H7 (cell line): ENCODE measurements around the gene EPO. TPM values are rescaled to one million over a fixed set of nuclear protein-coding genes. Genes with fewer than 3 reads are reported as not detected.

Experiments used
- DNase-seq: peaks from one replicate; pipeline ENCODE4 v3.0.0; 2012
- H3K27me3 ChIP-seq: 2 replicates; pipeline ENCODE4 v1.6.0; 2011; ENCODE audit warnings: mild to moderate bottlenecking, low read length; ENCODE audit not compliant: control insufficient read depth, insufficient read depth
- H3K36me3 ChIP-seq: replicated peaks from 2 replicates; pipeline ENCODE4 v1.5.1; 2011; ENCODE audit warnings: low read length; ENCODE audit not compliant: control insufficient read depth, insufficient read depth
- H3K4me3 ChIP-seq: 2 replicates; pipeline ENCODE4 v1.5.1; 2011; ENCODE audit warnings: low read depth, mild to moderate bottlenecking, control low read depth, low read length, moderate library complexity; ENCODE audit not compliant: insufficient read depth
- total RNA-seq: library from RNA; depleted of rRNA; stranded (reverse); fragments of >200 nt; shearing (Covaris generic); gene quantifications from 2 replicates; pipeline ENCODE4 v1.2.3, GENCODE V29; 2014; rRNA removed

Gene EPO
- total RNA-seq, 1 experiment from 2014 or later, result not detected

- H3K27me3 ChIP-seq, result no peaks in the 10 kb centered on the region
- H3K36me3 ChIP-seq, result no peaks in the 10 kb centered on the region
- H3K4me3 ChIP-seq, result no peak overlapping the region
- DNase-seq, result no peak
Measured at GRCh38 chr7:100765250-100765649, 45.0 kb downstream of the EPO start.

GRCh38 chr7:100768784-100769183 is 48.5 kb downstream of the EPO start:
- no peak overlapping the region for H3K4me3 ChIP-seq
- DNase-seq, result no peak
- no peaks in the 10 kb centered on the region for H3K36me3 ChIP-seq
- H3K27me3 ChIP-seq, result no peaks in the 10 kb centered on the region

Other genes with a start within 250 kb of the EPO start
- gene TSC22D4, start 241.3 kb upstream of the EPO start, total RNA-seq, result 31.5 and 35.8 TPM in 2 replicates
- gene NYAP1, start 236.5 kb upstream of the EPO start, total RNA-seq, result 4.0 and 5.5 TPM in 2 replicates
- 4.9 and 5.6 TPM in 2 replicates for gene AGFG2, start 181.3 kb upstream of the EPO start, total RNA-seq
- gene SAP25, start 146.6 kb upstream of the EPO start, total RNA-seq, result 1.3 and 2.4 TPM in 2 replicates
- gene LRCH4, start 134.3 kb upstream of the EPO start, total RNA-seq, result 24.2 and 25.1 TPM in 2 replicates
- 0.94 and 1.7 TPM in 2 replicates for gene FBXO24, start 134.1 kb upstream of the EPO start, total RNA-seq
- gene PCOLCE, start 118.1 kb upstream of the EPO start, total RNA-seq, result 22.5 and 24.1 TPM in 2 replicates
- 18.6 and 21.8 TPM in 2 replicates for gene MOSPD3, start 107.9 kb upstream of the EPO start, total RNA-seq
- gene TFR2, start 78.9 kb upstream of the EPO start, total RNA-seq, result 2.0 and 4.4 TPM in 2 replicates
- 0.30 and 0.90 TPM in 2 replicates for gene ACTL6B, start 64.0 kb upstream of the EPO start, total RNA-seq
- 108 and 122 TPM in 2 replicates for gene GNB2, start 46.7 kb upstream of the EPO start, total RNA-seq
- 48.2 and 66.4 TPM in 2 replicates for gene GIGYF1, start 26.2 kb upstream of the EPO start, total RNA-seq
- 95.0 and 128 TPM in 2 replicates for gene POP7, start 14.3 kb upstream of the EPO start, total RNA-seq
- gene ZAN, start 13.1 kb downstream of the EPO start, total RNA-seq, result 0.03 TPM in 1 of 2 replicates, not detected in the other
- 141 and 143 TPM in 2 replicates for gene EPHB4, start 107.1 kb downstream of the EPO start, total RNA-seq
- gene SLC12A9, start 132.2 kb downstream of the EPO start, total RNA-seq, result 21.9 and 27.9 TPM in 2 replicates
- 95.7 and 118 TPM in 2 replicates for gene TRIP6, start 146.9 kb downstream of the EPO start, total RNA-seq
- 82.8 and 101 TPM in 2 replicates for gene SRRT, start 154.6 kb downstream of the EPO start, total RNA-seq
- 7.7 and 12.2 TPM in 2 replicates for gene UFSP1, start 169.2 kb downstream of the EPO start, total RNA-seq
- gene ACHE, start 175.4 kb downstream of the EPO start, total RNA-seq, result 17.3 and 19.2 TPM in 2 replicates
- 8.5 and 14.6 TPM in 2 replicates for gene MUC3A, start 229.1 kb downstream of the EPO start, total RNA-seq
- 1.8 and 10.4 TPM in 2 replicates for gene MUC12, start 249.1 kb downstream of the EPO start, total RNA-seq